ENCODE data around the gene SSBP4. TPM values are rescaled to one million over a fixed set of nuclear protein-coding genes. Genes with fewer than 3 reads are reported as not detected.

The SSBP4 gene
- total RNA-seq, 2 donors from 2014 or later, result 46.8 to 48.1 TPM

GRCh38 chr19:18434411-18435175 lies 15.4 kb downstream of the SSBP4 start:
- no peaks in the 10 kb centered on the region for H3K9me3 Mint-ChIP-seq
- DNase-seq (no peak), ATAC-seq (replicated peaks in 1 of 2) (no peak)
- H3K27me3 Mint-ChIP-seq (ENCODE audit: low read depth), result no peaks in the 10 kb centered on the region
- no peak overlapping the region for H3K27ac Mint-ChIP-seq
- H3K4me1 Mint-ChIP-seq (ENCODE audit: low read depth), result peaks cover 24% of the 10 kb centered on the region
- peaks cover 0 to 2% of the 10 kb centered on the region in 2 donors for H3K36me3 Mint-ChIP-seq (ENCODE audit: insufficient read depth in 2 of 2)
- H3K4me3 Mint-ChIP-seq, result peak overlapping the region; percentile 68 to 73

DNA sequence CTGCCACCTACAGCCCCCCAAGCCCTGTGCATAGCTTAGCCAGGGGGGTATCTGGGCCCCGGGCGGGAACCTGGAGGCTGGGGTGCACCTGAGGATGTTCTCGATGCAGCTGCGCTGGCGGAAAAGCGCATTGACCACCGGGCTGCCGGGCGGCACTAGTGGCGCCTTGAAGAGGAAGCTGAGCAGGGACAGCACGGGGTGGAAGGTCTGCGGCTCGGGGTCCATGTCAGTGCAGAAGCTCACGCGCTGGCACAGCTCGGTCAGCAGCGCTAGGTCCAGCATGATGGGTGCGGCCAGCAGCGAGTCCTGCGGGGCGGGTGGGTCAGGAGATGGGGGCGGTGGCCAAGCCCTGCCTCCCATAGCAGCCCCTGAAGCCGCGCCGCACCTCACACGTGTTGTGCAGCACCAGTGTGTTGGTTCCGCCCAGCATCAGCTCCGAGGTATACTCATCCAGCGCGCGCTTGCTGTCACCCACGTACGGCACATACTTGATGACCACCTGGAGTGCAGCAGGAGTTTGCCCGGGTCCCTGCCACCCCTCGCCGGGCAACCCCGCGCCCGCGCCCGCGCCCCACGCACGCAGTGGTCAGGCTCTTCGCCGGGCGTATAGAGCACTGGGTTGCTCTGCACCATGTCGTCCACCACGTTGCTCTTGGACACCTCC lies 16.1 kb downstream of the SSBP4 start:
- peaks cover 20% of the 10 kb centered on the region for H3K4me1 Mint-ChIP-seq (ENCODE audit: low read depth)
- H3K27me3 Mint-ChIP-seq (ENCODE audit: low read depth), result no peaks in the 10 kb centered on the region
- DNase-seq, result no peak
- H3K36me3 Mint-ChIP-seq (ENCODE audit: insufficient read depth in 2 of 2), result peaks cover 0 to 2% of the 10 kb centered on the region in 2 donors
- ATAC-seq (replicated peaks in 1 of 2), result no peak
- no peak overlapping the region for H3K4me3 Mint-ChIP-seq
- H3K9me3 Mint-ChIP-seq, result no peaks in the 10 kb centered on the region
- H3K27ac Mint-ChIP-seq, result no peak overlapping the region

DNA sequence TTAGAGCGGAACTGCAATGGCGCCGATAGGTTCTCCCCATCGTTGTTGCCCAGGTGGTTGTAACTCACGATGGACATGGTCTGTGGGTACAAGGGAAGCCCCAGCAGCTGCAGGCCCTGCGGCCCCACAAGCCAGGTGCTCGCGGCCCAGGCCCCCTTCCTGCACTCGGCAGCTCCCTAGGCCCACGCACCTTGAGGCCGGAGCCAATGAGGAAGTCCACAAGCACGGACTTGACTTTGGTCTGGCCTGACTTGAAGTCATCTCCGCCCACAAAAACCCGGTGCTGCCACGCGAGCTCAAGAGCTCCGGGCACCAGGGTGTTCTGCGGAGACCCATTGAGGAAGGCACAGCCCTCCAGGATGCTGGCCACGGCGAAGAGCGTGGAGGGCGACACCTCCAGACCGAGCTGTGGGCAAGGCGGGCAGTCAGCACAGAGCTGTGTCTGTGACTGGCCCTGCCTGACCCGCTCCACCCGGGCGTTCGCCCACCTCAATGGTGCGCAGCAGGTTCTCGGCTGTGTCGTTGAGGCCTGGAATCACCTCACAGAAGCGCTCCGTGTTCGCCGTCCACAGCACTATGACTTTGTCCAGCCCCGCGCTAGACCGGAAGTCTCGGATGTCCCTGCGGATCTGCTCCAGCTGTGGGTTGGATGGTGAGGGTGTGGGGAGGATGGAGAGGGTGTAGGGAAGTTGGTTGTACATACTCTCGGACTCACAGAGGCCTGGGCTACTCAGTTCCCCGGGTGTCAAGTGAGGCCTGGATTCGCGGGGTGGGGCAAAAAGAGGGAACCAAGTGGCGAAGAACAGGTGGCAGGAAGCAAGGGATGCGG lies 16.9 kb downstream of the SSBP4 start:
- Mint-ChIP-seq H3K27me3 (ENCODE audit: low read depth) (no peaks in the 10 kb centered on the region), H3K9me3 (no peaks in the 10 kb centered on the region), H3K27ac (no peak overlapping the region), H3K4me3 (peak overlapping the region; percentile 71 to 77), H3K36me3 (ENCODE audit: insufficient read depth in 2 of 2) (peaks cover 0 to 2% of the 10 kb centered on the region in 2 donors), H3K4me1 (ENCODE audit: low read depth) (peaks cover 16% of the 10 kb centered on the region)
- DNase-seq (no peak), ATAC-seq (replicated peaks in 1 of 2) (no peak)

- peak; percentile 63 to 69 for ATAC-seq (replicated peaks in 1 of 2)
- H3K36me3 Mint-ChIP-seq (ENCODE audit: insufficient read depth in 2 of 2), result peaks cover 0 to 2% of the 10 kb centered on the region in 2 donors
- H3K27ac Mint-ChIP-seq, result no peak overlapping the region
- peak; percentile 79 to 82 for DNase-seq
- H3K4me3 Mint-ChIP-seq, result peak overlapping the region; percentile 71 to 78
- no peaks in the 10 kb centered on the region for H3K9me3 Mint-ChIP-seq
- H3K27me3 Mint-ChIP-seq (ENCODE audit: low read depth), result no peaks in the 10 kb centered on the region
- peaks cover 16% of the 10 kb centered on the region for H3K4me1 Mint-ChIP-seq (ENCODE audit: low read depth)
Measured at GRCh38 chr19:18436671-18437490, 17.7 kb downstream of the SSBP4 start.

DNA sequence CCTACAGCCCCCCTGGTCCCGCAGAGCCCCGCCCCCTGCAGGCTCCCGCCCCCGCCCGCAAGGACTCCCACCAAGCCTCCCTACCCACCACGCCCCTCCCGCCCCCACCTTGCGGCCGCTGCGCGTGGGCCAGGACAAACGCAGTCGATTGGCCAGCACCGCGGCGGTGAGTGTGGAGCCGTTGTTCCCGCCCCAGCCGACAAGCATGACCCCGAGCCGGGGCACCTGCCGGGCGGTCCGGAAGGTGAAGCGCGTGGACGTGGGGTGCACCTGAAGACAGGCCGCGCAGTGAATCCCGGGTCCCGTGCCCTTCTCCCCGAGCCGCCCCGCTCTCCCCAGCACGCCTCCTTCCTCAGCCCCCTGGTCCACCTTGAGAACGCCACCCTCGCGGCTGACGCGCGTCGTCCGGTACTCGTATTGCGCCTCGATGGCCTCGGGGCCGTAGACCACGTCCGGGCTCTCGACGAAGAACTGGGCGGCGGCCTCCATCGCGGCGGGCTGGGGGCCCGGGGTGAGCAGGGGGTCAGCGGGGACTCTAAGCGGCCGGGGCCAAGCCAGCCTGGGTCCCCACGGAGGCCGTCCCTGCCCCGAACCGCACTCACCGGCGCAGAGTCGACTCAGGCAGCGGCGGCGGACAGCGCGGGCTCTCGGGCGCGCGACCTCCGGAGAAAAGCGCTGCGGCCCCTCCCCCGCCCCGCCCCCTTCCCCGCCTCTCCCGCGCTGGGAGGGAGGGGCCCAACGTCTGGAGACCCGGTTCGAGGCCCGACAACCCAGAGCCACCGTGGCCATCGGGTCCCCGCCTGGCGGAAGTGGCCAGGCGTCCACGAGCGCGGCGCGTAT lies 18.5 kb downstream of the SSBP4 start, which contains the start of gene ISYNA1:
TSS of gene ISYNA1 (minus strand) at position 643 of the 840 bp plus-strand sequence. CDS start at position 489, 154 bp downstream.
- Mint-ChIP-seq H3K27me3 (ENCODE audit: low read depth) (no peaks in the 10 kb centered on the region), H3K9me3 (peaks cover 3 to 4% of the 10 kb centered on the region in 2 donors), H3K4me3 (peak within 1 kb of the TSS; percentile 73 to 78), H3K4me1 (ENCODE audit: low read depth) (peaks cover 22% of the 10 kb centered on the region), H3K36me3 (ENCODE audit: insufficient read depth in 2 of 2) (peaks cover 3 to 6% of the 10 kb centered on the region in 2 donors), H3K27ac (no peak within 1 kb of the TSS)
- peak; percentile 54 to 59 for DNase-seq
- ATAC-seq (replicated peaks in 1 of 2), result peak; percentile 34 to 41

DNA sequence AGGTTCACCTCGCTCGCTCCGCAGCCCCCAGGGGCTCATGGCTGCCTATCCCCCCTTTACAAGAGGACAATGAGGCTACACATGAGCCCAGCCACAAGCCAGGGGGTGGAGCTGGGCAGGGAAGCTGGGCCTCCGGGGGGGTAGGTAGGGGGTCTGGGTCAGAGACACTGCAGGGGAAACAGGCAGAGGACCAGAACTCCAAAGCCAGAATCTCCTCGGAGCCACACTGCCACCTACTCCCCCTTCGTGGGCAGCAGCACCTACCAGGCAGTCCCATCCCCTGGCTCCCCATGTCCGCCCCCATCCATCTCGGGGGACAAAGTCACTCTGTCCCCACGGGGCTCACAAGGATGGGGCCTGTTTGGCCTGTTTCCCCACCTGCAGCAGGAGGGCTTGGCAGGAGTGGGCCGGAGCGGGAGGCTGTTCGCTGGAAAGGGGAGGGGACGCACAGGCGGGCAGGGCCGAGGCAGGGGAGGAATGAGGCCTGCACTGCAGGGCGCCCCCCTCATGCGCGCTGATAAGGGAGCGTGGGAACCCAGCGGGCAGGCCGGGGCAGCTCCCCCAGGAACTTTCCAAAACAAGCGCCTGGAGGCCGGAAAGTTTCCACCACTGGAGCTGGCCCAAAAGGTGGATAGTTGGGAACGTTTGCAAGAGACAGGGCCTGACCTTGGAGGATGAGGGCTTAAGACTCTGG lies 19.3 kb downstream of the SSBP4 start:
- Mint-ChIP-seq H3K4me3 (peak overlapping the region in 1 of 2 donors; percentile 20), H3K27ac (no peak overlapping the region), H3K27me3 (ENCODE audit: low read depth) (no peaks in the 10 kb centered on the region), H3K36me3 (ENCODE audit: insufficient read depth in 2 of 2) (peaks cover 5 to 7% of the 10 kb centered on the region in 2 donors), H3K9me3 (peaks cover 3 to 4% of the 10 kb centered on the region in 2 donors), H3K4me1 (ENCODE audit: low read depth) (peaks cover 23% of the 10 kb centered on the region)
- DNase-seq, result no peak
- ATAC-seq (replicated peaks in 1 of 2), result no peak

DNA sequence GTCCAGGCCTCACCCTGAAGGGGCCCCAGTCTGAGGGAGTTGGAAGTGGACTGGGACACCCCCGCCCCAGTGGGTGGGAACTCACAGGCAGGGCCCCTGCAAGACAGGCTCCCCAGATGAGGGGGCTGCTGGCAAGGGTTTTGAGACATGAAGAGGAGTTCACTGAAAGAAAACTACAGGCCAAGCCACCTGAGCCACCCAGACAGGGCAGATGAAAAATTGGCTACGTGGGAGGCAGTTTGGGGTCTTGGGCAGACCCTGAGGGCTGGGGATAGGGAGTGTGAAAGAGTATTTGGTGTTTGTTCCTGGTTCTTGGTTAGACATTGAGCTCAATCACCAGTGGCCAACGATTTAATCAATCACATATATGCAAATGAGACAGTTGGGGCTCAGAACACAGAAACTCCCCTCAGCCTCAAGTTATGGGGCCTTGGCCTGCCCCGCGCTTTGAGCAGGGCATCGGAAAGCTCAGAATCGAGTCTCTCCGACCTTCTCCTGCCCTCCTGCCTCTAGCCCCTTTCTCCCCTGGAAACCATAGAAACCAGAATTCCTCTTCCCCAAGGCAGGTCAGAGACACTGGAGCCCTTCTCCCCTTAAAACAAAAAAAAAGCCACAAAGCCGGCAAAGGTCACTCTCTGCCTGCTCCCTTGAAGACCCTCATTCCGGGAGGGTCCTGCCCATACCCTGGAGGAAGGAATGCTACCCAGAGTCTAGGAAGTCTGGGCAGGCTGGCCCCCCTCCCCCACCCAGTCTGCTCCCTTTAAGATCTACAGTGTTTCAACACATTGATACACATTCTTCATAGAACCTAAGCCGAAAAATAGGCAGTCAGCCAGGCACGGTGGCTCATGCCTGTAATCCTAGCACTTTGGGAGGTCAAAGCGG lies 20.1 kb downstream of the SSBP4 start:
- peaks cover 23% of the 10 kb centered on the region for H3K4me1 Mint-ChIP-seq (ENCODE audit: low read depth)
- ATAC-seq (replicated peaks in 1 of 2) (no peak), DNase-seq (no peak)
- H3K9me3 Mint-ChIP-seq, result peaks cover 3 to 4% of the 10 kb centered on the region in 2 donors
- no peaks in the 10 kb centered on the region for H3K27me3 Mint-ChIP-seq (ENCODE audit: low read depth)
- no peak overlapping the region for H3K27ac Mint-ChIP-seq
- H3K4me3 Mint-ChIP-seq, result no peak overlapping the region
- H3K36me3 Mint-ChIP-seq (ENCODE audit: insufficient read depth in 2 of 2), result peaks cover 5 to 7% of the 10 kb centered on the region in 2 donors

- H3K4me1 Mint-ChIP-seq (ENCODE audit: low read depth), result peaks cover 23% of the 10 kb centered on the region
- H3K27ac Mint-ChIP-seq, result no peak overlapping the region
- no peak for ATAC-seq (replicated peaks in 1 of 2)
- peaks cover 5 to 6% of the 10 kb centered on the region in 2 donors for H3K36me3 Mint-ChIP-seq (ENCODE audit: insufficient read depth in 2 of 2)
- DNase-seq, result no peak
- H3K9me3 Mint-ChIP-seq, result peaks cover 3 to 4% of the 10 kb centered on the region in 2 donors
- H3K27me3 Mint-ChIP-seq (ENCODE audit: low read depth), result no peaks in the 10 kb centered on the region
- no peak overlapping the region for H3K4me3 Mint-ChIP-seq
Measured at GRCh38 chr19:18439910-18440237, 20.7 kb downstream of the SSBP4 start.

GRCh38 chr19:18440415-18440877 lies 21.2 kb downstream of the SSBP4 start:
- no peak overlapping the region for H3K27ac Mint-ChIP-seq
- no peaks in the 10 kb centered on the region for H3K27me3 Mint-ChIP-seq (ENCODE audit: low read depth)
- H3K9me3 Mint-ChIP-seq, result peaks cover 3 to 4% of the 10 kb centered on the region in 2 donors
- H3K4me3 Mint-ChIP-seq, result no peak overlapping the region
- peak in 1 of 2 donors; percentile 17 for ATAC-seq (replicated peaks in 1 of 2)
- peaks cover 23% of the 10 kb centered on the region for H3K4me1 Mint-ChIP-seq (ENCODE audit: low read depth)
- peaks cover 5 to 6% of the 10 kb centered on the region in 2 donors for H3K36me3 Mint-ChIP-seq (ENCODE audit: insufficient read depth in 2 of 2)
- peak in 1 of 2 donors; percentile 53 for DNase-seq

- no peak overlapping the region for H3K4me3 Mint-ChIP-seq
Measured at GRCh38 chr19:18440936-18441803, 22.0 kb downstream of the SSBP4 start.

More at GRCh38 chr19:18440936-18441803, 22.0 kb downstream of the SSBP4 start:
- H3K9me3 Mint-ChIP-seq, result peaks cover 3 to 4% of the 10 kb centered on the region in 2 donors
- H3K27me3 Mint-ChIP-seq (ENCODE audit: low read depth), result no peaks in the 10 kb centered on the region
- no peak for DNase-seq
- H3K36me3 Mint-ChIP-seq (ENCODE audit: insufficient read depth in 2 of 2), result peaks cover 5 to 6% of the 10 kb centered on the region in 2 donors
- no peak for ATAC-seq (replicated peaks in 1 of 2)
- peaks cover 20% of the 10 kb centered on the region for H3K4me1 Mint-ChIP-seq (ENCODE audit: low read depth)
- no peak overlapping the region for H3K27ac Mint-ChIP-seq

Measured in activated T-cell treated with anti-CD3 and anti-CD28 coated beads, Interleukin-2, amount 50 U/mL, for 72 hours (primary cell).